Endothelial cell of umbilical vein (primary cell): ENCODE results near the gene MAPK8IP3.

Source experiments
- CTCF ChIP-seq, 2 donors: IDR thresholded peaks; 1 replicate in 1 of 2; 2 replicates in 1 of 2; pipeline ENCODE4 v1.5.1; 2011; ENCODE audit warnings: low read length in 2 of 2, mild to moderate bottlenecking in 2 of 2, moderate library complexity in 2 of 2, control low read depth in 1 of 2, inconsistent platforms in 1 of 2, low read depth in 1 of 2; ENCODE audit not compliant: insufficient read depth in 1 of 2; ENCODE audit errors: extremely low read depth in 1 of 2
- EZH2 ChIP-seq: IDR thresholded peaks from 2 replicates; pipeline ENCODE4 v1.6.1; 2012; ENCODE audit warnings: borderline replicate concordance, low read depth, mild to moderate bottlenecking, moderate library complexity, low read length, inconsistent platforms; ENCODE audit not compliant: severe bottlenecking
- MAX ChIP-seq: IDR thresholded peaks from 2 replicates; pipeline ENCODE4 v1.6.1; 2011; ENCODE audit not compliant: insufficient read depth, insufficient read length
- POLR2AphosphoS5 ChIP-seq: IDR thresholded peaks from 2 replicates; pipeline ENCODE4 v1.6.1; 2012; ENCODE audit warnings: low read depth, mild to moderate bottlenecking, control low read depth, low read length, moderate library complexity; ENCODE audit not compliant: insufficient read depth

DNA sequence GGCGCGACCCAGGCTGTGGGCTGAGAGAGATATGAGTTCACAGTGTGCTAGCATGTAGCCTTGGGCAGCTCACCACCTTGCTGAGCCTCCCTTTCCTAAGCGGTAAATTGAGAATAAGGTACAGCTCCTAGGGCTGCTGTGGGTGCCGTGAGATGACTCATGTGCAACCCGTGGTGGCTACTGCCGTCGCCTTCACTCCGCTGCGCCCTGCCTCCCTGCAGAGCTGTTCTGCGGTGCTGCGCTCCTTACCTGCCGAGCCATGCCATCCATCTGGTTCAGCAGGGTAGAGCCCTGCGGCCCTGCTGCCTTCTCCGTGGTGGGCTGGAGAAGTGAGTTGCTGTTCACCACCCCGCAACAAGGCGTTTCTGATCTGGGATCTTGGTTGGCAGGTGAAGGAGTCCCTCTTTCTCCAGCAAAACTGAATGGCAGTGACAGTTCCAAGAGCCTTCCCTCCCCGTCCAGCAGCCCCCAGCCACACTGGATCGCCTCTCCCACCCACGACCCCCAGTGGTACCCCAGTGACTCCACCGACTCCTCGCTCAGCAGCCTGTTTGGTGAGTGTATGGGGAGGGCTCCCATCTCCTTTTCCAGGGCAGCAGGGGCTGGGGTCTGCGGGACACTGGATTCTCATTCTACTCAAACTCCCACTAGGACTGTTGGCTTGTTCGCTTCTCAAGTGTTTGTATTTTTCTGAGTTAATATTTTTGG is 37.2 kb upstream of the MAPK8IP3 start:
- TF ChIP-seq MAX (no peak), POLR2AphosphoS5 (no peak), CTCF (IDR thresholded peaks at IDR 0.05; ENCODE audit: extremely low read depth in 1 of 2, insufficient read depth in 1 of 2, low read depth in 1 of 2, low read length in 2 of 2) (no peak), EZH2 (no peak)
